ENCODE data around the gene TSEN15. TPM values are rescaled to one million over a fixed set of nuclear protein-coding genes. Genes with fewer than 3 reads are reported as not detected.

Gene TSEN15
- total and polyA plus RNA-seq, 9 of the 15 experiments (the other 6 are each of a cell fraction or from before 2014, with no cell fraction given) = 25.6 to 121 (median 91.3) TPM

GRCh38 chr1:184051485-184052193, at the start of gene TSEN15 (continued):
- TF ChIP-seq ZNF766 (CRISPR knock-in tag; conservative IDR thresholded peaks at IDR 0.05) (no peak), TRIM24 (IDR thresholded peaks at IDR 0.05) (peak in 1 of 2 experiments; percentile 95; a peak in 3 of 4 replicates), KDM5B (IDR thresholded peaks at IDR 0.05; ENCODE audit: insufficient replicate concordance, low read depth, low read length) (peak; percentile 85), PRPF4 (IDR thresholded peaks at IDR 0.05; ENCODE audit: insufficient read depth, low read depth, low read length, poor library complexity, severe bottlenecking) (peak; percentile 86), TEAD2 (tag; IDR thresholded peaks at IDR 0.05) (no peak), ETV5 (CRISPR knock-in tag; IDR thresholded peaks at IDR 0.05; ENCODE audit: low read depth) (peak; percentile 40; the same call in 1 of the 2 replicates), MEIS2 (IDR thresholded peaks at IDR 0.05; ENCODE audit: partially characterized antibody) (no peak), SRF (CRISPR knock-in tag; IDR thresholded peaks at IDR 0.05) (no peak), MYBL2 (IDR thresholded peaks at IDR 0.05; ENCODE audit: low read depth) (no peak; the same call in 1 of the 2 replicates), MYBL2 (CRISPR knock-in tag; IDR thresholded peaks at IDR 0.05; ENCODE audit: borderline replicate concordance) (no peak), ZNF644 (tag; IDR thresholded peaks at IDR 0.05; ENCODE audit: low read depth) (no peak; the same call in 1 of the 2 replicates), PRDM10 (IDR thresholded peaks at IDR 0.05; ENCODE audit: partially characterized antibody) (peak; percentile 20), SNIP1 (IDR thresholded peaks at IDR 0.05; ENCODE audit: low read depth) (no peak), CSDE1 (IDR thresholded peaks at IDR 0.05) (no peak; a peak in 1 of 4 replicates), SP2 (IDR thresholded peaks at IDR 0.05; ENCODE audit: extremely low read depth, low read depth, low read length, poor library complexity, severe bottlenecking) (no peak), BHLHE40 (IDR thresholded peaks at IDR 0.05; ENCODE audit: low read length) (peak; percentile 65; the same call in 1 of the 2 replicates), FOXA3 (CRISPR knock-in tag; conservative IDR thresholded peaks at IDR 0.05 in 1 of 2, IDR thresholded peaks at IDR 0.05 in 1 of 2) (no peak), XRCC4 (IDR thresholded peaks at IDR 0.05; ENCODE audit: extremely low read depth, insufficient read depth, insufficient read length) (no peak), SNRNP70 (optimal IDR thresholded peaks at IDR 0.05; ENCODE audit: low read depth, low read length) (no peak)
- TF ChIP-seq, protein P1, sequence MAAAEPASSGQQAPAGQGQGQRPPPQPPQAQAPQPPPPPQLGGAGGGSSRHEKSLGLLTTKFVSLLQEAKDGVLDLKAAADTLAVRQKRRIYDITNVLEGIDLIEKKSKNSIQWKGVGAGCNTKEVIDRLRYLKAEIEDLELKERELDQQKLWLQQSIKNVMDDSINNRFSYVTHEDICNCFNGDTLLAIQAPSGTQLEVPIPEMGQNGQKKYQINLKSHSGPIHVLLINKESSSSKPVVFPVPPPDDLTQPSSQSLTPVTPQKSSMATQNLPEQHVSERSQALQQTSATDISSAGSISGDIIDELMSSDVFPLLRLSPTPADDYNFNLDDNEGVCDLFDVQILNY (CRISPR knock-in tag; IDR thresholded peaks at IDR 0.05) = peak; percentile 15; the same call in 1 of the 2 replicates
- TF ChIP-seq, protein P2, sequence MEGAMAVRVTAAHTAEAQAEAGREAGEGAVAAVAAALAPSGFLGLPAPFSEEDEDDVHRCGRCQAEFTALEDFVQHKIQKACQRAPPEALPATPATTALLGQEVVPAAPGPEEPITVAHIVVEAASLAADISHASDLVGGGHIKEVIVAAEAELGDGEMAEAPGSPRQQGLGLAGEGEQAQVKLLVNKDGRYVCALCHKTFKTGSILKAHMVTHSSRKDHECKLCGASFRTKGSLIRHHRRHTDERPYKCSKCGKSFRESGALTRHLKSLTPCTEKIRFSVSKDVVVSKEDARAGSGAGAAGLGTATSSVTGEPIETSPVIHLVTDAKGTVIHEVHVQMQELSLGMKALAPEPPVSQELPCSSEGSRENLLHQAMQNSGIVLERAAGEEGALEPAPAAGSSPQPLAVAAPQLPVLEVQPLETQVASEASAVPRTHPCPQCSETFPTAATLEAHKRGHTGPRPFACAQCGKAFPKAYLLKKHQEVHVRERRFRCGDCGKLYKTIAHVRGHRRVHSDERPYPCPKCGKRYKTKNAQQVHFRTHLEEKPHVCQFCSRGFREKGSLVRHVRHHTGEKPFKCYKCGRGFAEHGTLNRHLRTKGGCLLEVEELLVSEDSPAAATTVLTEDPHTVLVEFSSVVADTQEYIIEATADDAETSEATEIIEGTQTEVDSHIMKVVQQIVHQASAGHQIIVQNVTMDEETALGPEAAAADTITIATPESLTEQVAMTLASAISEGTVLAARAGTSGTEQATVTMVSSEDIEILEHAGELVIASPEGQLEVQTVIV (CRISPR knock-in tag; IDR thresholded peaks at IDR 0.05; ENCODE audit: borderline replicate concordance) = no peak

Measured in K562 (cell line).